Measurements from ENCODE around the gene LRTM2.

LRTM2 gene

GRCh38 chr12:1870086-1870485 is 49.7 kb downstream of the LRTM2 start:
- no peak for TF ChIP-seq CTCF (conservative IDR thresholded peaks at IDR 0.05; ENCODE audit: control insufficient read depth, insufficient read depth, low read depth, low read length)
- H3K4me3 ChIP-seq (ENCODE audit: control insufficient read depth, low read depth, low read length), result no peak overlapping the region
- DNase-seq (ENCODE audit: low read depth), result no peak

GRCh38 chr12:1870998-1871917 is 50.9 kb downstream of the LRTM2 start:
- no peak for DNase-seq (ENCODE audit: low read depth)

GRCh38 chr12:1872001-1872400 is 51.6 kb downstream of the LRTM2 start:
- no peak overlapping the region for H3K4me3 ChIP-seq (ENCODE audit: control insufficient read depth, low read depth, low read length)
- DNase-seq (ENCODE audit: low read depth), result no peak
- no peak for TF ChIP-seq CTCF (conservative IDR thresholded peaks at IDR 0.05; ENCODE audit: control insufficient read depth, insufficient read depth, low read depth, low read length)

More at GRCh38 chr12:1870998-1871917, 50.9 kb downstream of the LRTM2 start:
- TF ChIP-seq CTCF (conservative IDR thresholded peaks at IDR 0.05; ENCODE audit: control insufficient read depth, insufficient read depth, low read depth, low read length), result no peak
- H3K4me3 ChIP-seq (ENCODE audit: control insufficient read depth, low read depth, low read length), result no peak overlapping the region

GRCh38 chr12:1872448-1872847 is 52.1 kb downstream of the LRTM2 start:
- no peak overlapping the region for H3K4me3 ChIP-seq (ENCODE audit: control insufficient read depth, low read depth, low read length)
- TF ChIP-seq CTCF (conservative IDR thresholded peaks at IDR 0.05; ENCODE audit: control insufficient read depth, insufficient read depth, low read depth, low read length), result no peak
- DNase-seq (ENCODE audit: low read depth), result no peak

GRCh38 chr12:1873531-1874510 is 53.5 kb downstream of the LRTM2 start:
- no peak for TF ChIP-seq CTCF (conservative IDR thresholded peaks at IDR 0.05; ENCODE audit: control insufficient read depth, insufficient read depth, low read depth, low read length)
- H3K4me3 ChIP-seq (ENCODE audit: control insufficient read depth, low read depth, low read length), result no peak overlapping the region
- no peak for DNase-seq (ENCODE audit: low read depth)

- DNase-seq (ENCODE audit: low read depth), result no peak
- no peak overlapping the region for H3K4me3 ChIP-seq (ENCODE audit: control insufficient read depth, low read depth, low read length)
- no peak for TF ChIP-seq CTCF (conservative IDR thresholded peaks at IDR 0.05; ENCODE audit: control insufficient read depth, insufficient read depth, low read depth, low read length)
Measured at GRCh38 chr12:1875608-1876007, 55.2 kb downstream of the LRTM2 start.
